Mesothelial cell of epicardium (in vitro differentiated cells): Measurements from ENCODE around the gene DDAH1. TPM values are rescaled to one million over a fixed set of nuclear protein-coding genes. Genes with fewer than 3 reads are reported as not detected.

ENCODE experiments used
- DNase-seq, 2 experiments: peaks; one replicate each; pipeline ENCODE4 v3.0.0; 2021; ENCODE audit warnings: low spot score in 2 of 2; ENCODE audit not compliant: unreplicated experiment in 2 of 2
- H3K27ac Mint-ChIP-seq: 2 replicates; pipeline ENCODE4 v1.8.0; 2021; ENCODE audit warnings: mixed read lengths
- H3K27me3 Mint-ChIP-seq: 2 replicates; pipeline ENCODE4 v1.8.0; 2021; ENCODE audit warnings: low read depth, mixed read lengths
- H3K36me3 Mint-ChIP-seq: 2 replicates; pipeline ENCODE4 v1.8.0; 2021; ENCODE audit warnings: mixed read lengths
- H3K4me1 Mint-ChIP-seq: 2 replicates; pipeline ENCODE4 v1.8.0; 2021; ENCODE audit warnings: mixed read lengths
- H3K4me3 Mint-ChIP-seq: 2 replicates; pipeline ENCODE4 v1.8.0; 2021; ENCODE audit warnings: mild to moderate bottlenecking, moderate library complexity, mixed read lengths
- H3K9me3 Mint-ChIP-seq: 2 replicates; pipeline ENCODE4 v1.8.0; 2021; ENCODE audit warnings: mixed read lengths
- total RNA-seq: library from RNA; stranded (reverse); gene quantifications from 3 replicates; pipeline ENCODE4 v1.2.1, GENCODE V29; 2021
- TF ChIP-seq, protein P1 (sequence below): fragments of 200-600 bp; sonication (generic); IDR thresholded peaks from one replicate; pipeline ENCODE4 v1.5.0; 2021; ENCODE audit warnings: antibody characterized with exemption; ENCODE audit not compliant: unreplicated experiment

Gene DDAH1
- total RNA-seq, 1 donor from 2014 or later, result 26.1 TPM

DNA sequence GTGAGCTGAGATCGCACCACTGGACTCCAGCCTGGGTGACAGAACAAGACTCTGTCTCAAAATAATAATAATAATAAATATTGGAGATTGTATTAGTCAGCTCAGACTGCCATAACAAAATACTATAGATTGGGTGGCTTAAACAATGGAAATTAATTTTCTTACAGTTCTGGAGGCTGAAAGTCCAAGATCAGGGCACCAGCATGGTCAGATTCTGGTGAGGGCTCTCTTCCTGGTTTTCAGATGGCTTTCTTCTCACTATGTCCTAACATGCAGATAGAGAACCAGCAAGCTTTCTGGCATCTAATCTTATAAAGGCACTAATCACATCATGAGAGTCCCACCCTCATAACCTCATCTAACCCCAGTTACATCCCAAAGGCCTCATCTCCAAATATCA, 23.2 kb upstream of the DDAH1 start:
- Mint-ChIP-seq H3K4me3 (no peak overlapping the region), H3K27ac (no peak overlapping the region), H3K9me3 (no peaks in the 10 kb centered on the region), H3K36me3 (no peaks in the 10 kb centered on the region), H3K4me1 (no peaks in the 10 kb centered on the region), H3K27me3 (no peaks in the 10 kb centered on the region)
- TF ChIP-seq, protein P1, sequence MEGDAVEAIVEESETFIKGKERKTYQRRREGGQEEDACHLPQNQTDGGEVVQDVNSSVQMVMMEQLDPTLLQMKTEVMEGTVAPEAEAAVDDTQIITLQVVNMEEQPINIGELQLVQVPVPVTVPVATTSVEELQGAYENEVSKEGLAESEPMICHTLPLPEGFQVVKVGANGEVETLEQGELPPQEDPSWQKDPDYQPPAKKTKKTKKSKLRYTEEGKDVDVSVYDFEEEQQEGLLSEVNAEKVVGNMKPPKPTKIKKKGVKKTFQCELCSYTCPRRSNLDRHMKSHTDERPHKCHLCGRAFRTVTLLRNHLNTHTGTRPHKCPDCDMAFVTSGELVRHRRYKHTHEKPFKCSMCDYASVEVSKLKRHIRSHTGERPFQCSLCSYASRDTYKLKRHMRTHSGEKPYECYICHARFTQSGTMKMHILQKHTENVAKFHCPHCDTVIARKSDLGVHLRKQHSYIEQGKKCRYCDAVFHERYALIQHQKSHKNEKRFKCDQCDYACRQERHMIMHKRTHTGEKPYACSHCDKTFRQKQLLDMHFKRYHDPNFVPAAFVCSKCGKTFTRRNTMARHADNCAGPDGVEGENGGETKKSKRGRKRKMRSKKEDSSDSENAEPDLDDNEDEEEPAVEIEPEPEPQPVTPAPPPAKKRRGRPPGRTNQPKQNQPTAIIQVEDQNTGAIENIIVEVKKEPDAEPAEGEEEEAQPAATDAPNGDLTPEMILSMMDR, result no peak
- DNase-seq, result no peak

- Mint-ChIP-seq H3K27ac (no peak overlapping the region), H3K4me1 (no peaks in the 10 kb centered on the region), H3K36me3 (no peaks in the 10 kb centered on the region), H3K27me3 (no peaks in the 10 kb centered on the region), H3K4me3 (no peak overlapping the region), H3K9me3 (no peaks in the 10 kb centered on the region)
- TF ChIP-seq, protein P1, result no peak
- DNase-seq, result no peak
Observed at GRCh38 chr1:85485516-85485915, 20.6 kb upstream of the DDAH1 start.

- no peak for DNase-seq
- H3K27me3 Mint-ChIP-seq, result no peaks in the 10 kb centered on the region
- no peak overlapping the region for H3K27ac Mint-ChIP-seq
- no peaks in the 10 kb centered on the region for H3K36me3 Mint-ChIP-seq
- H3K4me1 Mint-ChIP-seq, result no peaks in the 10 kb centered on the region
- no peak overlapping the region for H3K4me3 Mint-ChIP-seq
- TF ChIP-seq, protein P1, result no peak
- no peaks in the 10 kb centered on the region for H3K9me3 Mint-ChIP-seq
Observed at GRCh38 chr1:85484716-85485115, 19.8 kb upstream of the DDAH1 start.

DNA sequence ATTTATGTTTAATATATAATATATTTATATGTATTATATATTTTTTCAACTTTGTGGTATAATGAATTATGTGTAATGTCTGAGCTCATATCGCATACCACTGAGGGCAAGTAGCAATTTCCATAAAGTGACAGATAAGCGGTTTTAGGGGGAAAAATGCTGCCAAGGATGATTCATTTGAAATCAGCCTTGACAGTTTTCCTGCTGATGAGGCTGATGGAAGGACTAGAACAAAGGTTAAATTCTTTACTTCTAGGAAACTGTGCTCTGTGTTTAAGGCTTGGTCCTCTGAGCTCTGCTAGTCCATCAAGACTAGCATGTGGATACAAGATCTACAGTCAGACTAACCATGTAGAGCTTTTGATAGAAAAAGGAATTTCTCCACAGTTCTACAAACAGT, 19.3 kb upstream of the DDAH1 start:
- TF ChIP-seq, protein P1, result no peak
- no peak overlapping the region for H3K27ac Mint-ChIP-seq
- H3K27me3 Mint-ChIP-seq, result no peaks in the 10 kb centered on the region
- H3K9me3 Mint-ChIP-seq, result no peaks in the 10 kb centered on the region
- H3K4me1 Mint-ChIP-seq, result no peaks in the 10 kb centered on the region
- H3K36me3 Mint-ChIP-seq, result no peaks in the 10 kb centered on the region
- DNase-seq, result no peak
- no peak overlapping the region for H3K4me3 Mint-ChIP-seq

- Mint-ChIP-seq H3K4me1 (no peaks in the 10 kb centered on the region), H3K27ac (no peak overlapping the region)
- TF ChIP-seq, protein P1, result no peak
Observed at GRCh38 chr1:85481688-85482087, 16.7 kb upstream of the DDAH1 start.

GRCh38 chr1:85480566-85480965, 15.6 kb upstream of the DDAH1 start:
- no peak overlapping the region for H3K27ac Mint-ChIP-seq
- no peaks in the 10 kb centered on the region for H3K9me3 Mint-ChIP-seq
- no peaks in the 10 kb centered on the region for H3K27me3 Mint-ChIP-seq
- no peaks in the 10 kb centered on the region for H3K4me1 Mint-ChIP-seq
- H3K36me3 Mint-ChIP-seq, result no peaks in the 10 kb centered on the region
- TF ChIP-seq, protein P1, result no peak
- DNase-seq, result no peak
- no peak overlapping the region for H3K4me3 Mint-ChIP-seq

More at GRCh38 chr1:85481688-85482087, 16.7 kb upstream of the DDAH1 start:
- Mint-ChIP-seq H3K4me3 (no peak overlapping the region), H3K27me3 (no peaks in the 10 kb centered on the region), H3K9me3 (no peaks in the 10 kb centered on the region), H3K36me3 (no peaks in the 10 kb centered on the region)
- DNase-seq, result no peak
